Activated gamma-delta T cell (primary cell): ENCODE measurements around the gene TSPAN12.

Source experiments
- DNase-seq: peaks from one replicate; lab custom pipeline; 2025; lab: John Stamatoyannopoulos, UW

TSPAN12 gene

DNA sequence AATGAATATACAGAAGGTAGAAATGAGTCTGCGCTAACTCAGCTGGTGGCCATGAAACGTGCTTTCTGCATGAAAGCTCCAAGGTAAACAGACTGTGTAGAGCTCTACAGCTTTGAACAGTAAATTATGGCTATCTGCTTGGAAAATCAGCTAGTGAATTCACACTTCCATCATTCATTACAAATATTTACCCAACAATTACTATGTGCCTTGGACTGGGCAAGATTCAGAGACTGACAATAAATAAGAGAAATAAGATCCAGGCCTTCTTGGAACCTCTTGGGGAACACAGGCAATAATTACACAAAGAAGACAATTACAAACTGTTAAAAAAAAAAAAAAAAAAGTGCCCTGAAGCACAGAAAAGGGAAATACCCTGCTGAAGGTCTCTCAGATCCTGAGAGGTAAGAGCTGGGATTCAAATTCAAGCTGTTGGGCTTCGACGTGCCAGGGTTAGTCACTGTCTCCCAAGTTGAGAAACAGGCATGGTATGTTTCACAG, 15.8 kb downstream of the TSPAN12 start:
- DNase-seq = no peak

DNA sequence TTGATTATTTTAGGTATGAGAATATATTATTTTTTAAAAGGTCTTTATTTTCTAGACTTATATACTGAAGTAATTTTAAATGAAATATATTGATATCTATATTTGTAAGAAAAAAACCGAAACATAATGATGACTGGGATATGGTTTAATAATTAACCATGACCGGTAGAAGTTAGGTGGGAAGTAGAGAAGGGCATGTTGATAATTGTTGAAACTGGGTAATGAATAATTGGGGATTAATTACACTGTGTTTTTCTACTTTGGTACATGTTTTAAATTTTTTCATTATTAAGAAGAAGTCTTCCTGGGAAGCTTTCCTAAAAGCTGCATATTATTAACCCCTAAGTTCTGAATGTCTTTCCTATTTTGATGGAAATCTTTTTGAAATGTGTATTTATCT, 16.3 kb downstream of the TSPAN12 start:
- no peak for DNase-seq

DNA sequence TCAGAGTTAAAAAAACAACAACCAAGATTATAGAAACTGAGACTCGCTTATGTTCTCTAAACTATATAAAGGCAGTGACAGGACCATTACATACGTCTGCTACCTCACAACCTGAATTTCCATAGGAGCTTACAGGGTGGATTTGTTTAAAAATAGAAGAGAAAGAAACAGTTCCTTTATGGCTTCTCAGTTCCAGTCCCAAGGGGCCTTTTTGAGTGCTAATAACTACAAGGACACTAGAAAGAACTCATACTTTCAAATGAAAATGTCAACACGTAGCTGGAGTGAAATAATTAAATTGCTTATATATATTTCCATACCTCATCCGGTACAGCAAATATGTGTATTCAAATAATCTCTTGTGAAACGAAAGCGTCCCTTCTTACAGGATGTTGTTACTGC, 19.7 kb downstream of the TSPAN12 start:
- DNase-seq = no peak

DNA sequence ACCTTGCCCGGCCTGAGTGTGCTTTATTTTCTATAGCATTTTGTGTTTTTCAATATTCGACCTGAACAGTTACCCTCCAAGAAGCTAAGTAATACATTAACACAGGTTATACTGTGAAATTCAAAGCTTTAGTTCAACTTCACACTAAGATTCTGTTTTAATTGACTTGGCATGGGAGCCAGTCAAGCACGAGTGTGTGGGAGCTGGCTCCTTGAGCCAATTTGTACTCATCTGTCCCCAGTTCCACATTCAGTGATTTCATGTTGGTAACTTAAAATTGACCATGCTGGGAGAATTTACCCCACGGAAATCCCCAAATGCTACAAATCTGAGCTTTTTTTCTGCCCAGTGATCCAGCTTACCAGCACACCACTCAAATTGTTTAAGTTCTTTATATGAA, 20.3 kb downstream of the TSPAN12 start:
- DNase-seq = no peak

DNA sequence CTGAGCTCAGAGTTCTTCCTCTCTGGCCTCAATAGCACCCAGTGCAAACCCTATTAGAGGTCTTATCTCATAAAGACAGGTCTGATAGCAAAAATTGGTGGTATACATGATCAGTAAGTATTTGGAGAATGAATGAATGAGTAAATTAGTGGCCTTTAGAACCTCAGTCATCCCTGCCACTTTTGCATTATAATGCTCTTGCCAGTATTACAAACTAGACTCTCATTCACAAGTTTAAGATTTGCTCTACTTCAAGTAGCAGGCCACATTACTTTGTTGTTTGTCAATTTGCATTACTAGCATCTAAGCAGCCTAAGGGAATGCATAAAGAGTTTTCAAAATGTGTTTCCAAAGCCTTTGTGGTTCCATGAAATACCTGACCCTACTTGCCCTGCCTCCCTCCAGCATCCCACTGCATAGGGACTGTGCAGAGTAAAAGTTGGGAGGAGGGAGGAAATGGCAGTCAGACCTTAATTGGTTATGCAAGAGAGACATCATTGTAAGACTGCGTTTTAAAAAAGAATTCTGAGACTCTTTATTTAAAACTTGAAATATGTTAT, 21.3 kb downstream of the TSPAN12 start:
- no peak for DNase-seq

DNA sequence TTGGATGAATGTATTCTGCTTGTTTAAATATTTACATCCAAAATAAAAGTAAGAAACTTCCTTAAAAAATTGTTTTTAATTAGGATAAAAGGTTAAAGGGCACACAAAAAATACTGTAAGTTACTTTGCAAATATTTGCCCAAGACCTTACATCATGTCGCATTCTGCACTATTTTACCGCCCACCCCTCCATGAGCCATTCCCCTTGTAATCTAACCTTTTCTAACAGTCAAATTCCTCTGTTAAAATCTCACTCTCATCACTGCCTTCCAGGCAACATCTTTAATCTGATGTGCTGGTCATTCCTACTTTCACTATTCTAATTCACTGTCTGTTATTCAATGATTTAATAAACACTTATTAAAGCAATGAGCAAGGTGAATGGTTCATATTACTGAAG, 23.2 kb downstream of the TSPAN12 start:
- DNase-seq = no peak

DNA sequence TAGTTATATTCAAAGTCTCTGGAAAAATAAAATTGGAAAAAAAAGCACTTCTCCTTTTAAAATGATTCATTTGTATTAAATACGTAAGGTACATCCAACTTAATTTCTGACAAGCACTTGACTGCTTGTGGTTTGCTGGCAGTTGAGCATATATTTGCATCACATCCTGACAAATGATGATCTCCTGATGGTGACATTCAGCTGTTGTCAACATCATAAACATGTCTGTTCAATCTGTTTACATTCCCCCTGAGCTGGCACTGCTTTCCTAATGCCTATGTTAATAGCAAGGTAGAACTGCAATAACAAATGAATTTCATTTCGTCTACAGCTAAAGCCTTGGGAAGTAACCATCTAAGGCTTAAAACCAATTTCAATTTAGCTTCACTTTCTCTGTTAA, 24.4 kb downstream of the TSPAN12 start:
- no peak for DNase-seq

DNA sequence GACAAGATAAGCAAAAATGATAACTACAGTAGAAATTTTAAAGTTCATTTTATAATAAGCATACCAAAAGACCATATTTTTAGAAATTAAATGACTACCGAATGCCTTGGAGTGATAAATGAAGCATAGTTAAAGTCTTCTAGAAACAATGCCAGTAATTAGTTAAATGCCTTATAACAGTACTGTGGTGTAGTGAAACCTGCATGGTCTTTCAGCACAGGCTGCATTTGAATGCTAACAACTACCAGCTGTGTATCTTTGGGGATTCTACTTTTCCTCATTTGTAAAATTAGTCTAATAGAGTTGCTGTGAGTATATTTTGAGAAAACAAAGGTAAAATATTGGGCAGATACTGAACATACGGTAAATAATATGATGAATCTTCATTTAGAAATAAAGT, 25.1 kb downstream of the TSPAN12 start:
- DNase-seq = no peak

DNA sequence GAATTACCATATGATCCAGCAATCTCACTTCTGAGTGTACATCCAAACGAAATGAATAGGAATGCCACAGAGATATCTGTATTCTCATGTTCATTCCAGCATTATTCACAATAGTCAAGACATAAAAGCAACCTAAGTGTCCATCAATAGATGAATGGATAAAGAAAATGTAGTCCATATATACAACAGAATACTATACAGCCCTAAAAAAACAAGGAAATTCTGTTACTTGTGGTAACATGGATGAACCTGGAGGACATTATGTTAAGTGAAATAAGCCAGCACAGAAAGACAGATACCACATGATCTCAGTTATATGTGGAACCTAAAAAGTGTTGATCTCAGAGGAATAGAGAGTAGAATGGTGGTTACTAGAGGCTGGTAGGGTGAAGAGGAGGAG, 26.7 kb downstream of the TSPAN12 start:
- DNase-seq = no peak

DNA sequence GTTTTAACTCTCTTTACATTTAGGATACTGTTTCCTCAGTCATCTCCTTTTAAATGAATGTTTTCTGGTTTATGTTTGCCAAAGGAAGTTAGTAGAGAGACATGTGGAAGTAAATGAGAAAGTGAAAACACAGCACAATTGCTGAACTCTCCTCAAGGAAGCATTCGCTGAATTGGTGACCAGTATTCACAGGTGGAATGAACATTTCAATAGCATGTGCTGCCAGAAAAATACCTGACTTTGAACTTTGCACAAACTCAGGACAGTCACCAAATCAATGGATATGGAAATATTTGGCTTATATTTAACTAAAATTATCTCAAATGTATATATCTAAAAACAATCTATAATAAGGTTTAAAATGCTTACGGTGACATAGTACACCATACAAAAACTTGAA, 28.5 kb downstream of the TSPAN12 start:
- no peak for DNase-seq

DNA sequence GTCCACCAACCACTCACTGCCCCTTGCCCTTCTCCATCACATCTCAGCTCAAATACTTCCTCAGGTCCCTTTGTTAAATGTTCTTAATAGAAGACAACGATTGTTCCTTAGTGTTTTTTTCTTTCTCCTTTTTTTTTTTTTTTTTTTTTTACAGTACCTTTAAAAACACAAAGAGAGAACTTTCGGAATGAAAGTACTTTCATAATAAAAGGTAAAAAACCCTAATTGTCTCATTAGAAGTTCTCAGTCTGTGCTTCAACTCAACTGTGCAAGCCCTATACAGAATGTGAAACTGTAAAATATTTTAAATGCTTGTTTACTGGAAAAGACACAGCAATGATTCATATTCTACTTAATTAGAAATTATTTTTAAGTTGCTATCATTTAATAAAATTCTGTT, 29.4 kb downstream of the TSPAN12 start:
- no peak for DNase-seq

DNA sequence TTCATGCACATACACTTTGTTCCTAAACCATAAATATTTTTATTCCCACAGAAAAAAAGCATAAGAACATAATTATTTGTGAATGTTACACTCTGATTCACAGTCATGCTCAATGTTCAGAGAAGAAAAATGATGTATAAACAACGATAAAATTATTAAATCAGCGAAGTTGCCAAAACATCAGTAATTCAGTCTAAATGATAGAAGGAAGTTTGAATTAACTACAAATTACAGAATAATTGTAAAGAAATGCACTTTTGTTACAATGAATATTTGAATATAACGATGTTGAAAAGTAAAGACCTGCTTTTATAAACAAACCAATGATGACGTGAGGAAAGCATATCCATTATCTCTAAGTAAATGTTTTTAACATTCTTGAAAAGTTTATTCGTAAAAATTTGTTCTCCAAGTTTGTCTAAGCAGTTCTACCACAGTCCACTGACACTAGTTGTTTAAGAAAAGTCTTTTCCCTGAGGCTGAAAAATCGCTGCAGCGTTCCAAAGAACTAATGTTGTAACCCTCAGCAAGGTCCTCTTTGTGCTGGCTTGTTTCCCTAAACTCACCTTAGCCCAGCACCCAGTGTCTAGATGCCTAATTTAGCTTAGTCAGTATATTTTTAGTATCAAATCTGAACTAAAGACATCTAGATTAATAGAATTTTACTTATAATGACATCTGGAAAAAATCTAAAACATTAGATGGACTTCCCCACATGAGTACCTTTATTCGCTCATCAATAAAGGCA, 30.4 kb downstream of the TSPAN12 start:
- no peak for DNase-seq

DNA sequence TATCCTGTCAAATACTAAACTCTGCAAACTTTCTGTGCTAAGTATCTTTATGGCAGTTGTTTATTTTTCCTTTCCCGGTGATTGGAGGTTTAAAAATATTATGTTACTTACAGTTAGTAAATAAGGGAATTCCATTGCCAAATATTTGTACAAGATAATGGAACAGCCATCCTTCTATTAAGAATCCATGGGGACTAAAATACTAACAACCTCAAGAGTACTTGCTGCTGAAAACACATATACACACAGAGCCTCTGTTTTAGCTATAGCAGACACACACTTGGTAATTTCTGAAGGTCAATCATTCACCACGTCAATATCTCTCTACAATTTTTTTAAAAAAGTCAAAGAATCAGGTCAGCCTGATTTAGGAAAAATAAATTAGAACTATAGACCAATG, 32.4 kb downstream of the TSPAN12 start:
- DNase-seq = no peak

DNA sequence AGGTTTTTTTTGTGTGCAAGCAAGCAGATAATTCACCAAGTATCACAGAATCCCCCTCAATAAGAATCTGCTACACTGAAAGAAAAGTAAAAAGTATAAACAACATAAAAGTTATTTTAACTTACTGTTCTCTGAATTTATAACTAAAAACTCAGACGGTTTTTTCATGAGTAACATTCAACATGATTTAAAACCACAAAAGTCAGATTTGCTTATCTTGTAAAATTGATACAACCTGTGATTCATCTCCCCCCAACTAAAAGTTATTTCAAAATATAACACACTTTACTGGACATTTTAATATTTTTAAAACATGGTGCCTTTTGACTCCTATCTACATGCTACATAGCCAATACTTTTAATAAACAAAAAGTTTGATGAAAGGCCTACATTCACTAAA, 32.8 kb downstream of the TSPAN12 start:
- no peak for DNase-seq

DNA sequence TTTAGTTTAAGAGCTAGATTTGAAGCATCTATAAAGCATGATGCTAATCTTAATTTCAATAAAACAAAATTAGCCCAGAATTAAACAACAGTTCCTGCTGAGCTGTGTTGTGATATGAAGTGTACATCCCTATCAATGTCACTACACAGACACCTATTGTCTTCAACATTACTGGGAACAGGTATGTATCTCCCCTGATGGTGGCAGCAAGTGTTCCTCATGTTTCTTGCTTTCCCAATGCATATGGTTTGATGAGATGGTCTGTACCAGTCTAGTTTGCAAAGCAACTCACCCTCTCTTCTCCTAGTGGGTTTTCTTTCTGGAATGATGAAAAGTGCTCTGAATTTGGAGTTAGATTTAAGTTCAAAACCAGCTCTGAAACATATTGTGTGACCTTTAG, 38.1 kb downstream of the TSPAN12 start:
- DNase-seq = no peak

DNA sequence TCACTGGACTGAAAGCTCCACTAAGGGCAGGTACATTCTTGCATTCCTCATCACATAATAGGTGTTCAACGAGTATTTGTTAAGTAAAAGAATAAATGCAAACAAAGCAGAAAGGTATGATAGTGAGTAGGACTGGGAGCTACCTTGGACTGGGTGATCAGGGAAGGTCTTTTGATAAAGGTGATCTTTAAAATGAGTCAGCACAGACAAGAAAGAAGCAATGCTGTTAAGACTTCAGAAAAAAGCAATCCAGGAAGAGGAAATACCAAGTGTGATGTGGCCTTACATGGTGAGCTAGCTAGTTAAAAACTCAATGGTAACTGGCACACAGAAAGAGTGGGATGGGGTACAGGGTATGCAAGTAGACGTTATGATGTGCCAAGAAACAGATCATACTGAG, 40.1 kb downstream of the TSPAN12 start:
- no peak for DNase-seq

DNA sequence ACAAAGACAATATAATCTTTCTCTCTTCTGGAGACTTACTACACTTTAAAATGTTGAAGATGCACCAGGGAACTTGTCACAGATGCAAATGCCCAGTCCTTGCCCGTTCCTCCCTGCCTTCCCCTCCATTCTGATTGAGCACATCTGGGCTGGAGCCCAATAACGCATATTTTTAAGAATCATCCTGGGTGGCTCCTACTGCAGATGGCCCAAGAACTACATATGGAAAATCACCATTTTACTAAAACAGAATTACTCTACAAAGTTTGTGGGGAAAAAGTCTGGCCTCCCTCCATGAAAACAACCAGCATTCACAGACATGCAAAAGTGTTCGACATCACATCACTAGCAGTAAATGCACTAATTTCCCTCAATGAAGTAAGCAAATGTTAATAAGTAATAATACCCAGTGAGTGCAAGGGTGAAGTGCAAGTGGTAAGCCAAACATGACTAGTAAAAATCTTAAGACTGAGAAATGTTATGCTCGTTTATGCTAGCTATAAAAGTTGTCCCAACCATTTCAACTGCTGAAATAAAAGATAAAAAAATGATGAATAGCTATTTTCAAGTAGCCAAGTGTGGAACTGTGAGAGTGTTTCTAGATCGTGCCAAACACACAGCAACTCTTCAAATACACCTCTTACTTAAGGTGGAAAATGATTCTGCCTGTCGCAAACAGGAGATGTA, 43.5 kb downstream of the TSPAN12 start:
- DNase-seq = no peak

DNA sequence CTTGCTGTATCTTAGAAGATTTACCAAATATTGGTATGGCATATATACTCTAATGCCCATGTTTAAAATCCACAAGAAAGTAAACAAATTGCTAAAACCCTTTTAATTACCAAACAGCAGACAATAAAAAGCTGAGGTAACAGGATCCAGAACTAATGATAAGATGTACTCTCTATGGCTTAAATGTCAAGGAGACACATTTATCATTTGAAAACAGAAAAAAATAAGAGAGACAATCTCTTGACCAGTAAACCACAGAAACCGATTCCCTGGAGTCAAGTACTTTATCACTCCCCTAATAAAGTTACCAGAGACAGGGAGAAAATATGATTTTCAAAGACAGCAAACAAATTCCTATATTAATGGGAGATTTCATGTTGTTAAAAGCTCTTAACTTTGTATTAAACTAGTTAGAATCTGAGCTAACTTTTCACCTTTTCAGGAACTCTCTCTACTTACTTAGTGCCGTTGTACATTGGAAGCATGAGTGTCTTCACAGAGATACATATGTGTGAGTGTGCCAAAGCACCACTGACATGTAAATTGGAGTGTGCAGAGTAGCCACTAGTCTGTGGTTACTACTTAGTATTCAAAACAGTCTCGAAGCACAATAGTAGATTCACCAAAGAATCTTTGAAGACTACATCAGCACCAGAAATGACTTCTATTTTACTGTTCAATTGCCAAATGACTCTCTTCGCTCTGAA, 44.2 kb downstream of the TSPAN12 start:
- no peak for DNase-seq

DNA sequence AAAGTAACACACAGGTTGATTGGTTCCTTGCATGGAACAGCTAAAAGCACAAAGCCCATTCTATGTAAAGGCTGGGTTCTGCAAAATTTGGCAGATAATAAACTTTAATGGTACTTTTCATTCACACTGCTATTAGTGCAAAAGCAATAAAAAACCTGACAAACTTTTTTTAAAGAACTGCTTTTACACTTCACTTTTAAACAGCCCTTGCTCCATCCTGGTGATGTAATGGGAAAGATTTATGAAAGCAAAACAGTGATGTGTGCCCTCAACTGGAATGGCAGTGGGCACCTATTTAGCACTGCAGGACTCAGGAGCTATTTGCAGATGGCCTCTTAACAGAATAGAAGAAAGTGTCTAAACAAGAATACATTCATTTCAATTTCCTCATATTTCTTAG, 44.9 kb downstream of the TSPAN12 start:
- DNase-seq = no peak

DNA sequence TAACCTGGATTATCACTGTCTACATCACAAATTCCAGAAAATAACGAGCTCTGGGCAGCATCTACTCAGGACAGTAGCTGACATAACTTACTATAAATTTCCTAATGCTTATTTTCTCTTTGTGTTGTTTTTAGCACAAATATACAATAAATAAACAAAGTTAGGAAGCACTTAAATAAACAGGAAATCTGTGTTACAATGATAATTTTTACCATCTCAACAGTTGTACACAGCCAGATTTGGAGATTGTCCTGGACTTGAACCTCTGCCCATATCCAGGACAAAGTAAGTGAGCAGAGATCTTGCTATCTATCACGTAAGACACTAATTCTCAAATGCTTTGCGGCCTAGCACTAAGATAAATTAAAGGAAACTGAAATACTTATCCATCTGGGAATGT, 48.7 kb downstream of the TSPAN12 start:
- no peak for DNase-seq

DNA sequence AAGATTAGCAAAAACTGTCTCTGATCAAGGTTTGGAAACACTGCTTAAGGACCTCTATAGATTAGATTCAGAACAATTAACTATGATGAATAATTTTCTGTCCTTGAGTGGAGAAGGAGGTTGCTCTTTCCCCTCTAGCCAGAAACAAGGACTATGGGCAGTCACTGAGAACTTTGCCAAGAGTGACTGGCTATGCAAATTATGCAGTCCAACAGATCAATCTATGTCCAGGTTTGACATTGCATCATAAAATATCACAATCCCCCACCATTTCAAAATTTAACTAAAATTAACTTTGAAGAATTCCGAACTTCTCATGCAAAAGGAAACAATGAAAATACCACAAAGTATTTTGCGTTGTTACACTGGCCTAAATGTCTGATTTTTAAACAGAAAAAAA, 50.6 kb downstream of the TSPAN12 start:
- no peak for DNase-seq

DNA sequence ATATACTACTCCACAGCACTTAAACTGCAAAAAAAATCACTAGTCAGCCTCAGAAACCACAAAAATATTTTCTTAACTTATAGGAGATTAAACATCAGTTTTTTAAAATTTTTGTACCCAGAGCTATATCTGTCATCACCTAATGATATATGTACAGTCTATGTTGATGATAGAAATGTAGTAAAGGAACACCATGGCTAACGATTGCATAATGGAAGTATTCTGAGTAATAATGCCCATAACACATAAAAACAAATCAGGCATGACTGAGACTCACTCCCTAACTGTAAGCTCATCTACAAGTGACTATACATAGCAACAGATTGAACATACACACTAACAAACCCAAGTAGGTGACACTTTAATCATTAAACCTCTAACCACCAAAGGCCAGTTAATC, 51.3 kb downstream of the TSPAN12 start:
- no peak for DNase-seq
